ENCODE data around the gene AK9.

- TF ChIP-seq CTCF (IDR thresholded peaks at IDR 0.05 in 4 of 5, conservative IDR thresholded peaks at IDR 0.05 in 1 of 5) (no peak), POLR2A (IDR thresholded peaks at IDR 0.05) (no peak)
These were observed 240.2 kb downstream of the AK9 start for GRCh38 chr6:109450801-109451200.

Data from gastrocnemius medialis (tissue), 4 donors.